Measurements from ENCODE around the gene ANXA5.

Gene ANXA5

DNA sequence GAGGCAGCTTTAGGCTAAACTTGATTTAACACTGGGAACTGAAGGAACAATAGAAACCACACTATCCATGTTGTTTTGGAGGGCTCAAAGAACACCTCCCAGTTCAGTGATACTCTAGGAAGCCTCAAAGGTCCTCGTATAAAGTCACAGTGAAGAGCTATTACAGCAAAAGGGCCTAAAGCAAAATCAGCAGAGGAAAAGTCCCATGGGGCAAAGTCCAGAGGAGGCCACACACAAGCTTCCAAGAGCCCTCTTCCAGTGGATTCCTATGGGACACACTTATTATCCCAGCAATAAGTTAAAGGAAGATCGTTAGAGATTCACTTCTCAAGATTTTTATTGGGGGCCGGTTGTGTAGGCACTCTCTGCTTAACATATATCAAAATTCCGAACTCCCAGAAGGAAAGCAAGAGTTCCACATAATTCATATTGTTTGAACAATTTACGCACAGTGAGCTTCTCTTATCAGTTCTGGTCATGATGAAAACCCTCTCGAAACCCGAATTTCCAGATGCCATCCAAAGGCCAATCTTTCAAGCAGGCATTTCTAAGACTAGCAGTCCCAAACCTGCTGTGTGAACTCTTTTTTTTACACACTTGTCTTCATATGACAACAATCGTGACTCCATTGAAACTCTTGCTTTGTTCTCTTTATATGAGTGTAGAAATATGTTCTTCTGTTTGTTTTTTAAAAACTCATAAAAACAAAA lies 53.7 kb downstream of the ANXA5 start:
- DNase-seq (ENCODE audit: low read depth) = no peak

DNA sequence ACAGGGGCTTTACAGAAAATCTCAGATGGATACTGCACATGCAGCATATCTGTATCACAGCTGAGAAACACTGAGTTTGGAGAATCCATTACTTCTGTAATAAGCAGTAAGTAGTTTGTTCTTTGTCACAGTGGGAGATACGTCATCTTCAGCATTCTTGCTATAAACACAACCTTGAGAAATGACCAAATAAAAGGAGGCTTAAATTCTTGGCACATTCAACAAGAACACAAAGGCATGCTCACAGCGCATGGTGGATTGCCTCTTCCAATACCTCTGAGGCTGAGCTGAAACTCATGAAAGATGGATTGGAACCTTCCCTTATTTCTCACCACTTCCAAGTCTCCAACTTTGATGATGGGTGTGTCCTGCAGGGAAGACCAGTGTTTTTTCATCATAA lies 54.5 kb downstream of the ANXA5 start:
- peak; percentile 19 for DNase-seq (ENCODE audit: low read depth)

- DNase-seq (ENCODE audit: low read depth) = no peak
Measured at GRCh38 chr4:121633653-121634052, 63.1 kb downstream of the ANXA5 start.

DNA sequence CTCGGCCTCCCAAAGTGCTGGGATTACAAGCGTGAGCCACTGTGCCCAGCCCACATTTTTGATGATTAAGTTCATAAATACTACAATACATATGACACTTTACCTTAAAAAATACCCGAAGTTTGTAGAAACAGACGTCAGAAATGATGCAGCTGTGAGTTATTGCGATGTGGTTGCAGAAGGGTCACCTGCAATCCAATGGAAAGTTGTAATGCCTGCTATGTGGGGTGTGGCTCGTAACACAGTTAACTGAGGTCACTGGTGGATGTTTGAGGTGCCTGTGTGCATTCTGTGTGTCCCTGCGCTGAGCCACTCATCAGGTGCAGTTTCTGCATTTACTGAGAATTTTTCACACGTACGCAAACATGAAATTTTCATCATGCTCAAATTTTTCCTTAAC lies 64.1 kb downstream of the ANXA5 start:
- no peak for DNase-seq (ENCODE audit: low read depth)

Measured in EH (cell line).